Mucosa of descending colon (tissue), 3 donors: ENCODE results near the gene TRIM77. TPM values are rescaled to one million over a fixed set of nuclear protein-coding genes. Genes with fewer than 3 reads are reported as not detected.
"Not testable (repeated sequence)": the region's sequence is repeated elsewhere in the genome, so short reads cannot be mapped to it uniquely, and the experiment has no call there.

Experiments
- ATAC-seq: fragments of 200-7000 bp; cut with Tn5 transposase; one replicate; pipeline ENCODE4 v1.9.1; 2020; ENCODE audit warnings: mild to moderate bottlenecking, moderate library complexity
- DNase-seq, 3 donors: peaks; one replicate each; pipeline ENCODE4 v3.0.0-alpha.2; 2020
- H3K36me3 ChIP-seq: fragments of 200-600 bp; one replicate; pipeline ENCODE4 v1.8.0; 2021; ENCODE audit warnings: low read depth, mild to moderate bottlenecking
- H3K4me1 ChIP-seq: fragments of 200-600 bp; one replicate; pipeline ENCODE4 v1.8.0; 2021; ENCODE audit warnings: low read depth, mild to moderate bottlenecking
- H3K4me3 ChIP-seq: fragments of 200-600 bp; one replicate; pipeline ENCODE4 v1.8.0; 2021; ENCODE audit warnings: mild to moderate bottlenecking
- H3K9me3 ChIP-seq: fragments of 200-600 bp; one replicate; pipeline ENCODE4 v1.8.0; 2021; ENCODE audit warnings: mild to moderate bottlenecking
- intact Hi-C, 2 donors: fragments of 100-400 bp; cut with DNase I in 1 of 2; cut with micrococcal nuclease in 1 of 2; formaldehyde crosslinking; loops; one replicate each; pipeline versions ENCODE4 v1.11.0 to v1.11.1; 2022; cut with DNase I, micrococcal nuclease
- total RNA-seq, 3 donors: library from RNA; stranded (reverse); fragmentation: NEBNext Ultra II Directional in 2 of 3; extraction: Animal tissue kit (Norgen Biotek cat#: 25700) in 2 of 3; gene quantifications; one replicate each; pipeline versions ENCODE4 v1.2.1 to v1.2.4, GENCODE V29; 2021 to 2023
- TF ChIP-seq, protein P1 (sequence below): fragments of 200-600 bp; IDR thresholded peaks from one replicate; pipeline ENCODE4 v1.8.0; 2022; ENCODE audit warnings: antibody characterized with exemption, mild to moderate bottlenecking
- donor health status: DM: no; HTN: no; CAD: no; lungs with moderate emphysema.
- donor health status: DM: no; HTN: no; CAD: no.
- donor health status: DM: no; HTN: yes; CAD: no.

Gene TRIM77
- total RNA-seq, 3 donors from 2014 or later: not detected

DNA sequence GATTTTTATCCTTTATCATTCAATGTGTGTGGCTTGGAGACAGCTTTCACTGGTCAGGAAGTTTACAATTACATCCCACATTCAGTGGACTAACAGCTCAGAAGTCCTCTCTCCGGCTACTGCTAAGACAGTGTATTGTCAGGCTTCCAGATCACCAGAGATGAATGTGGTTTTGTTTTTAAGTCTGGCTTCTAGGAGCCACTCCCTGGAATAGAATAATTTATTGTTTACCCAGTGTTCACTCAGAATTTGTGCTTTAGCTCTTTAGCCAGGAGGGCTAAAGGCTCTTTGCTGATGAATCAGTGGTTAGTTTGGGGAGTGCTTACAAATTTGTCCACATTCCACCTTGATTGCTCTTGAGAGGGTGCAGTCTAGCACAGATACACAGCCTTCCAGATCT lies 26.5 kb downstream of the TRIM77 start:
- DNase-seq (no peak), ATAC-seq (no peak)
- Histone ChIP-seq H3K36me3 (no peaks in the 10 kb centered on the region), H3K9me3 (no peaks in the 10 kb centered on the region), H3K4me3 (no peak overlapping the region), H3K4me1 (no peaks in the 10 kb centered on the region)
- intact Hi-C loops: no loop called here
- TF ChIP-seq, protein P1, sequence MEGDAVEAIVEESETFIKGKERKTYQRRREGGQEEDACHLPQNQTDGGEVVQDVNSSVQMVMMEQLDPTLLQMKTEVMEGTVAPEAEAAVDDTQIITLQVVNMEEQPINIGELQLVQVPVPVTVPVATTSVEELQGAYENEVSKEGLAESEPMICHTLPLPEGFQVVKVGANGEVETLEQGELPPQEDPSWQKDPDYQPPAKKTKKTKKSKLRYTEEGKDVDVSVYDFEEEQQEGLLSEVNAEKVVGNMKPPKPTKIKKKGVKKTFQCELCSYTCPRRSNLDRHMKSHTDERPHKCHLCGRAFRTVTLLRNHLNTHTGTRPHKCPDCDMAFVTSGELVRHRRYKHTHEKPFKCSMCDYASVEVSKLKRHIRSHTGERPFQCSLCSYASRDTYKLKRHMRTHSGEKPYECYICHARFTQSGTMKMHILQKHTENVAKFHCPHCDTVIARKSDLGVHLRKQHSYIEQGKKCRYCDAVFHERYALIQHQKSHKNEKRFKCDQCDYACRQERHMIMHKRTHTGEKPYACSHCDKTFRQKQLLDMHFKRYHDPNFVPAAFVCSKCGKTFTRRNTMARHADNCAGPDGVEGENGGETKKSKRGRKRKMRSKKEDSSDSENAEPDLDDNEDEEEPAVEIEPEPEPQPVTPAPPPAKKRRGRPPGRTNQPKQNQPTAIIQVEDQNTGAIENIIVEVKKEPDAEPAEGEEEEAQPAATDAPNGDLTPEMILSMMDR: no peak

- H3K4me1 ChIP-seq: no peaks in the 10 kb centered on the region
- no peaks in the 10 kb centered on the region for H3K36me3 ChIP-seq
- no peak for ATAC-seq
- intact Hi-C loops: no loop called here
- no peaks in the 10 kb centered on the region for H3K9me3 ChIP-seq
- no peak overlapping the region for H3K4me3 ChIP-seq
- DNase-seq: no peak
- TF ChIP-seq, protein P1: no peak
Measured at GRCh38 chr11:89737116-89737515, 27.0 kb downstream of the TRIM77 start.

GRCh38 chr11:89741406-89741805 lies 31.3 kb downstream of the TRIM77 start:
- H3K36me3 ChIP-seq, H3K4me1 ChIP-seq, DNase-seq, H3K9me3 ChIP-seq, intact Hi-C loops, H3K4me3 ChIP-seq, ATAC-seq: not testable (repeated sequence)

GRCh38 chr11:89744158-89744557 lies 34.1 kb downstream of the TRIM77 start:
- H3K36me3 ChIP-seq, intact Hi-C loops, H3K4me3 ChIP-seq, H3K4me1 ChIP-seq, ATAC-seq, DNase-seq, H3K9me3 ChIP-seq: not testable (repeated sequence)

DNA sequence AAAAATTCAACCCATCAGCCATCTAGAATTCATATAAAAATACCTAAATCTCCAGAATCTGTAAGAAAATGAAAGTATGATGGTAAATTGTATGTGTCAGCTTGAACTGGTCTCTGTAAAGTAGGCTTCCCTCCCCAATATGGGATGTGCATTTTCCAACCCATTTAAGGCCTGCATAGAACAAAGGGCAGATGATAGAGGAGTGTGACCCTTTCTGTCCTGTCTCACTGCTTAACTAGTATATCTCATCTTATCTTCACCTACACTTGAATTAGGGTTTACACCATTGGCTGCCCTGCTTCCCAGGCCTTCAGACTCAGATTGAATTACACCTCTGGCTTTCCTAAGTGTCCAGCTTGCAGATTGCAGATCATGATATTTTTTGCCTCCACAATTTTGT lies 40.7 kb downstream of the TRIM77 start:
- H3K4me1 ChIP-seq, intact Hi-C loops, DNase-seq, H3K9me3 ChIP-seq, H3K4me3 ChIP-seq, ATAC-seq, H3K36me3 ChIP-seq: not testable (repeated sequence)

Other genes starting within 250 kb of the TRIM77 start
- 1 to 10 TPM in 1 of 3 donors, under 1 TPM in 1, not detected in 1; 0.65 to 1.2 TPM for gene NOX4, start 218.9 kb upstream of the TRIM77 start, total RNA-seq
- not detected for gene TRIM49, start 98.3 kb downstream of the TRIM77 start, total RNA-seq
- gene TRIM64B, start 168.2 kb downstream of the TRIM77 start, total RNA-seq: not detected
- gene TRIM49D1, start 211.9 kb downstream of the TRIM77 start, total RNA-seq: not detected
- not detected for gene TRIM49D2, start 213.8 kb downstream of the TRIM77 start, total RNA-seq